Activated T-cell treated with anti-CD3 and anti-CD28 coated beads for 48 hours (primary cell): ENCODE data around the gene NUF2.

Experiments
- DNase-seq: peaks from one replicate; pipeline ENCODE4 v3.0.0-alpha.2; 2020; ENCODE audit warnings: low read depth

The NUF2 gene

GRCh38 chr1:163401211-163401610 lies 79.5 kb downstream of the NUF2 start:
- no peak for DNase-seq
